BJ (cell line): ENCODE results near the gene RHOT2. TPM values are rescaled to one million over a fixed set of nuclear protein-coding genes. Genes with fewer than 3 reads are reported as not detected.

ENCODE experiments used
- CTCF ChIA-PET: fragments of 350-600 bp; formaldehyde crosslinking; extraction: SDS; loops from one replicate; lab custom pipeline; 2021; ENCODE audit warnings: antibody characterized with exemption, inconsistent platforms; lab: Yijun Ruan, JAX
- POLR2A ChIA-PET: fragments of 300-600 bp; sonication (Branson Sonifier 250); formaldehyde crosslinking; extraction: SDS; loops from one replicate; lab custom pipeline; 2021; ENCODE audit warnings: antibody characterized with exemption; lab: Charles Lee
- DNase-seq: peaks from one replicate; pipeline ENCODE4 v3.0.0-alpha.2; 2011; ENCODE audit warnings: low read depth
- H3K27me3 ChIP-seq: 2 replicates; pipeline ENCODE4 v1.6.0; 2011; ENCODE audit warnings: low read length; ENCODE audit not compliant: control insufficient read depth, insufficient read depth
- H3K36me3 ChIP-seq: 2 replicates; pipeline ENCODE4 v1.5.1; 2011; ENCODE audit warnings: low read length; ENCODE audit not compliant: control insufficient read depth, insufficient read depth
- H3K4me3 ChIP-seq: 2 replicates; pipeline ENCODE4 v1.5.1; 2011; ENCODE audit warnings: low read depth, mild to moderate bottlenecking, control low read depth, low read length
- polyA plus RNA-seq: library from polyadenylated mRNA; depleted of rRNA; stranded (reverse); fragments of >200 nt; gene quantifications from 2 replicates; pipeline ENCODE4 v1.2.3, GENCODE V29; 2011
- TF ChIP-seq, protein P1 (sequence below): IDR thresholded peaks from 2 replicates; pipeline ENCODE4 v1.5.1; 2011; ENCODE audit warnings: low read depth, mild to moderate bottlenecking, control low read depth, inconsistent platforms, low read length, moderate library complexity; ENCODE audit not compliant: insufficient read depth

RHOT2 gene
- polyA plus RNA-seq, 1 experiment: 81.7 TPM

DNA sequence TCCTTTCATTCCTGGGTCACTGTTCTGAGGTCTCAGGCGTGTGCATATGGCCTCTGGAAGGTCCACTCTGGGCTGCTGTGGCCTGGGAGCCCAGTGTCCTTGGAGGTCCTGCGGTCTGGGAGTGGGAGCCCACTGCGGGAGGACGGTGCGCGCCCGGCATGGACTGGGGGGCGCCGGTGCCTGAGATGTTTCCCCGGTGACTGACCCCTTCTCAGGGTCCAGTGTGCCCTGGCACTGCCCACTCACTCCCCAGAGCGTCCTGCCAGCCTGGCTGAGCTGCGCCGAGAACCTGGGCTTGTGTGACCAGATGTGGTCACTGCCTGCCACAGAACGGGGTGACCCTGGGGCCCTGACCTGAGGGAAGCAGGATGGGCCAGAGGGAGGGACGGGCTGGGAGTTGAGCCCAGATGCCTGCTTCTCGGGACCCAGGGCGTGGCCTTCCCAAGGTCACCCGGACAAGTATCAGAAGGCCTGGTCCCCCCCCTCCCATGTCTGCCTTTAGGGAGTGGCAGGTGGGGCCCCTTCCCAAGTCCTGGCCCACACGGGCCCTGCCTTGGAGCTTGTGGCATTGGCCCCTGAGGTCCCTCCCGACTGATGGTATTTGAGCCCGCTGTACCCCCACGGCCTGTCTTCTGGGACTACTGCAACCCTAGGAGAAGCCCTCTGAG lies 6.4 kb downstream of the RHOT2 start:
- no peak overlapping the region for H3K4me3 ChIP-seq
- DNase-seq: no peak
- TF ChIP-seq, protein P1, sequence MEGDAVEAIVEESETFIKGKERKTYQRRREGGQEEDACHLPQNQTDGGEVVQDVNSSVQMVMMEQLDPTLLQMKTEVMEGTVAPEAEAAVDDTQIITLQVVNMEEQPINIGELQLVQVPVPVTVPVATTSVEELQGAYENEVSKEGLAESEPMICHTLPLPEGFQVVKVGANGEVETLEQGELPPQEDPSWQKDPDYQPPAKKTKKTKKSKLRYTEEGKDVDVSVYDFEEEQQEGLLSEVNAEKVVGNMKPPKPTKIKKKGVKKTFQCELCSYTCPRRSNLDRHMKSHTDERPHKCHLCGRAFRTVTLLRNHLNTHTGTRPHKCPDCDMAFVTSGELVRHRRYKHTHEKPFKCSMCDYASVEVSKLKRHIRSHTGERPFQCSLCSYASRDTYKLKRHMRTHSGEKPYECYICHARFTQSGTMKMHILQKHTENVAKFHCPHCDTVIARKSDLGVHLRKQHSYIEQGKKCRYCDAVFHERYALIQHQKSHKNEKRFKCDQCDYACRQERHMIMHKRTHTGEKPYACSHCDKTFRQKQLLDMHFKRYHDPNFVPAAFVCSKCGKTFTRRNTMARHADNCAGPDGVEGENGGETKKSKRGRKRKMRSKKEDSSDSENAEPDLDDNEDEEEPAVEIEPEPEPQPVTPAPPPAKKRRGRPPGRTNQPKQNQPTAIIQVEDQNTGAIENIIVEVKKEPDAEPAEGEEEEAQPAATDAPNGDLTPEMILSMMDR: no peak
- ChIA-PET CTCF (no interaction called here), POLR2A (no interaction called here)
- H3K27me3 ChIP-seq: no peaks in the 10 kb centered on the region
- H3K36me3 ChIP-seq: peaks cover 38% of the 10 kb centered on the region

DNA sequence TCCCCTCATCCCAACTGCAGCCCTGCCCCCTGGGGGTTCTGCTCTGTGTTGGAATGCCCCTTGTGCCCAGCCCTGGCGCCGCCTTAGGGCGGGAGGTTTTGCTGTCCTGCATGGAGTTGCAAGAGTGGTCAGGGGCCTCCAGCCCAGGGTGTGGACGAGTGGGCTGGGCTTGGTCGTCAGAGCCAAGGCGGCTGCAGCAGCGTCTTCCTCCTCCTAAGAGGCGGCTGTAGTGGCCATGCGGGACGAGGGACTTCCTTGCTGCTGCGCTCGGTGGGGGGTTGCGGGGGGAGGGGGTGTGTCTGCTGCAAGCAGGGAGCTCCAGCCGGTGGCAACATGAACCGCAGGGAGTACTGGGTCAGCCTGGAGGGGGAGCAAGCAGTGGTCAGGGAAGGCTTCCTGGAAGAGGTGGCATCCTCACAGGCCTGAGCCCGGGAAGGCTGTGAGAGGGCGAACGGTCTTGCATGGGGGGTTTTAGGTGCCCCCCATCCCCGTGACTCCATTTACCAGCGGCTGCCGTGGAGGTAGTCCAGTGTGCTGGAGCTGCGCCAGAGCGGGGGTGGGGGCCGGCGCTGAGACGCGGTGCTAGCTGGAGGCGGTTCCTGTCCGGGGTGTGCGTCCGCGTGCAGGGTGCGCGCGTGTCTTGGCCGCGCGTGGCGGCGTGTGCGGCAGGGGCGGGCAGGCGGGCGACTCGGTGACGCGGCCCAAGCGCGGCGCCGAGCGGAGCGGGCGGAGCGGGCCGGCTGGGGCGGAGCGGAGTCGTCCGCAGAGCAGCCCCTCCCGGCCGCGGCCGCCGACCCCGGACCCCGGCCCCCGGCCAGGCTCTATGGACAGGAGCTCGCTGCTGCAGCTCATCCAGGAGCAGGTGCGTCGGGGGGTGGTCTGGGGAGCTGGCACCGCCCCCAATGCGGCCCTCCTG lies 7.3 kb downstream of the RHOT2 start, which contains the start of gene RHBDL1:
RHBDL1 (plus strand) TSS at position 704 of the 916 bp plus-strand sequence; CDS start at position 824, 120 bp downstream.
- Histone ChIP-seq H3K4me3 (peak within 1 kb of the TSS; percentile 40), H3K36me3 (peaks cover 32% of the 10 kb centered on the region), H3K27me3 (no peaks in the 10 kb centered on the region)
- TF ChIP-seq, protein P1: no peak
- CTCF ChIA-PET: interaction anchor here (0.8 to 1.9 kb wide), 2 partner anchors 7 to 9 kb away, joined by 4 to 6 read pairs; partner anchors contain the start of gene RHOT2
- DNase-seq: no peak
- POLR2A ChIA-PET: no interaction called here

DNA sequence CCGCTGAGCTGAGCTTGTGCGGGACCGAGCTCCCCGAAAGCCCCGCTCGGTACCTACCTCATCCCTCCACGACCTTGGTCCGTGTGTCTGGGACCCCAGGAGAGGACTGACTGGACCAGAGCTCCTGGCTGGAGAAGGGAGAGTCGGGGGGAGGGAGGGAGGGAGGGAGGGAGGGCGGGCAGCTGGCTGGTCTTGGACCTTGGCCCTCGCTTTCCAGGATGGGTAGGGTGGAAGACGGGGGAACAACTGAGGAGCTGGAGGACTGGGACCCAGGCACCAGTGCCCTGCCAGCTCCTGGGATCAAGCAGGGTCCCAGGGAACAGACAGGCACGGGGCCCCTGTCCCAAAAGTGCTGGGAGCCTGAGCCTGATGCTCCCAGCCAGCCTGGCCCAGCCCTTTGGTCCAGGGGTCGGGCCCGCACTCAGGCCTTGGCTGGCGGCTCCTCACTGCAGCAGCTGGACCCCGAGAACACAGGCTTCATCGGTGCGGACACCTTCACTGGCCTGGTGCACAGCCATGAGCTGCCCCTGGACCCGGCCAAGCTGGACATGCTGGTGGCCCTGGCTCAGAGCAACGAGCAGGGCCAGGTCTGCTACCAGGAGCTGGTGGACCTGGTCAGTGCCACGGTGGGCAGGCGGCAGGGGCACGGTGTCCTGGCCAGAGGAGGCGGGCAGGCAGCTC lies 8.1 kb downstream of the RHOT2 start:
- Histone ChIP-seq H3K36me3 (peaks cover 24% of the 10 kb centered on the region), H3K27me3 (no peaks in the 10 kb centered on the region), H3K4me3 (peak overlapping the region; percentile 40)
- CTCF ChIA-PET: interaction anchor here (0.8 to 1.9 kb wide), 2 partner anchors 8 to 10 kb away, joined by 4 to 6 read pairs; partner anchors contain the start of gene RHOT2
- no peak for DNase-seq
- TF ChIP-seq, protein P1: no peak
- POLR2A ChIA-PET: no interaction called here

DNA sequence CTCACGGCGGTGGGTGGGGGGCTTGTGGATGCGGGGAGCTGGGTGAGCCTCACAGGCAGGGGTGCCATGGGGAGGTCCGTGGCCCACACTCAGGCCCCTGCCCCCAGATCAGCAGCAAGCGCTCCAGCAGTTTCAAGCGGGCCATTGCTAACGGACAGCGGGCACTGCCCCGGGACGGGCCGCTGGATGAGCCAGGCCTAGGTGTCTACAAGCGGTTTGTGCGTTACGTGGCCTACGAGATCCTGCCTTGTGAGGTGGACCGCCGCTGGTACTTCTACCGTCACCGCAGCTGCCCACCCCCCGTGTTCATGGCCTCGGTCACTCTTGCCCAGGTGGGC lies 8.6 kb downstream of the RHOT2 start:
- POLR2A ChIA-PET: no interaction called here

More for the DNA sequence above, 8.6 kb downstream of the RHOT2 start:
- H3K27me3 ChIP-seq: no peaks in the 10 kb centered on the region
- DNase-seq: no peak
- peaks cover 22% of the 10 kb centered on the region for H3K36me3 ChIP-seq
- TF ChIP-seq, protein P1: no peak
- no peak overlapping the region for H3K4me3 ChIP-seq
- CTCF ChIA-PET: interaction anchor here (1.9 kb wide), 1 partner anchor 9 kb away, joined by 6 read pairs; the partner anchor contains the start of gene RHOT2
